Omental fat pad (tissue), 4 donors: ENCODE data around the gene ACAP2. TPM values are rescaled to one million over a fixed set of nuclear protein-coding genes. Genes with fewer than 3 reads are reported as not detected.

ENCODE experiments used
- ATAC-seq: fragments of 150-250 bp; one replicate; pipeline ENCODE4 v1.9.1; 2016; ENCODE audit warnings: mild to moderate bottlenecking, moderate library complexity; ENCODE audit not compliant: low FRiP score
- DNase-seq: peaks from one replicate; pipeline ENCODE4 v3.0.0-alpha.2; 2019; ENCODE audit warnings: low spot score
- CTCF ChIP-seq, 3 donors: fragments of 450-650 bp; IDR thresholded peaks; one replicate each; pipeline ENCODE4 v1.5.1; 2016 to 2017; ENCODE audit warnings: antibody characterized with exemption in 3 of 3, mild to moderate bottlenecking in 3 of 3, moderate library complexity in 2 of 3
- total RNA-seq, 4 donors: library from RNA; depleted of rRNA; stranded (reverse); fragments of >200 nt; gene quantifications; one replicate each; pipeline ENCODE4 v1.1.0, GENCODE V29; 2016

ACAP2 gene
- total RNA-seq, 4 donors from 2014 or later: 41.6 to 76.1 (median 44.5) TPM

- no peak for TF ChIP-seq CTCF (IDR thresholded peaks at IDR 0.05)
- no peak for DNase-seq
- ATAC-seq: no peak
Measured at GRCh38 chr3:195394024-195394423, 48.8 kb downstream of the ACAP2 start.

GRCh38 chr3:195388380-195388779, 54.4 kb downstream of the ACAP2 start:
- TF ChIP-seq CTCF (IDR thresholded peaks at IDR 0.05): no peak
- DNase-seq (no peak), ATAC-seq (no peak)

GRCh38 chr3:195386739-195387138, 56.1 kb downstream of the ACAP2 start:
- DNase-seq (no peak), ATAC-seq (no peak)
- TF ChIP-seq CTCF (IDR thresholded peaks at IDR 0.05): no peak

- ATAC-seq (no peak), DNase-seq (no peak)
- no peak for TF ChIP-seq CTCF (IDR thresholded peaks at IDR 0.05)
Measured at GRCh38 chr3:195385526-195385925, 57.3 kb downstream of the ACAP2 start.

GRCh38 chr3:195384952-195385351, 57.9 kb downstream of the ACAP2 start:
- ATAC-seq (no peak), DNase-seq (no peak)
- no peak for TF ChIP-seq CTCF (IDR thresholded peaks at IDR 0.05)

GRCh38 chr3:195372220-195372619, 70.6 kb downstream of the ACAP2 start:
- ATAC-seq (no peak), DNase-seq (no peak)
- no peak for TF ChIP-seq CTCF (IDR thresholded peaks at IDR 0.05)

GRCh38 chr3:195366200-195366925, 76.5 kb downstream of the ACAP2 start:
- ATAC-seq: no peak
- no peak for DNase-seq
- no peak for TF ChIP-seq CTCF (IDR thresholded peaks at IDR 0.05)
